ENCODE measurements around the gene CAPN8. TPM values are rescaled to one million over a fixed set of nuclear protein-coding genes. Genes with fewer than 3 reads are reported as not detected.

CAPN8 gene
- total RNA-seq, 1 experiment from 2014 or later: 0.28 TPM

GRCh38 chr1:223708651-223709268, 43.3 kb upstream of the CAPN8 start:
- Mint-ChIP-seq H3K27me3 (ENCODE audit: low read depth) (peaks cover 39% of the 10 kb centered on the region), H3K4me3 (no peak overlapping the region), H3K4me1 (peaks cover 17% of the 10 kb centered on the region), H3K27ac (no peak overlapping the region), H3K9me3 (no peaks in the 10 kb centered on the region), H3K36me3 (no peaks in the 10 kb centered on the region)
- no peak for DNase-seq (ENCODE audit: low spot score)
- ChIA-PET CTCF (interaction anchor here (2.2 kb wide), 1 partner anchor 10 kb away, joined by 12 read pairs; no protein-coding TSS in a partner anchor), POLR2A (no interaction called here)
- no peak for ATAC-seq
- TF ChIP-seq KAT7 (CRISPR knock-in tag; IDR thresholded peaks at IDR 0.05; ENCODE audit: borderline replicate concordance) (no peak), ZNF512 (CRISPR knock-in tag; IDR thresholded peaks at IDR 0.05; ENCODE audit: borderline replicate concordance) (peak; percentile 72; the same call in 1 of the 2 replicates)

- H3K9me3 Mint-ChIP-seq: no peaks in the 10 kb centered on the region
- H3K27me3 Mint-ChIP-seq (ENCODE audit: low read depth): peaks cover 32% of the 10 kb centered on the region
- TF ChIP-seq NFYB (CRISPR knock-in tag; conservative IDR thresholded peaks at IDR 0.05; ENCODE audit: low read depth): no peak
- no peak for TF ChIP-seq ZNF281 (CRISPR knock-in tag; IDR thresholded peaks at IDR 0.05)
- no peak for TF ChIP-seq ZNF512 (CRISPR knock-in tag; IDR thresholded peaks at IDR 0.05; ENCODE audit: borderline replicate concordance)
- no peak for TF ChIP-seq NFE2L1 (CRISPR knock-in tag; IDR thresholded peaks at IDR 0.05)
- no peak for TF ChIP-seq NR2C2 (CRISPR knock-in tag; IDR thresholded peaks at IDR 0.05)
- TF ChIP-seq MAX (CRISPR knock-in tag; IDR thresholded peaks at IDR 0.05): no peak
- no peak for TF ChIP-seq STAT6 (CRISPR knock-in tag; conservative IDR thresholded peaks at IDR 0.05; ENCODE audit: low read depth)
- TF ChIP-seq HMGXB4 (CRISPR knock-in tag; IDR thresholded peaks at IDR 0.05): no peak
- TF ChIP-seq ZBTB43 (CRISPR knock-in tag; IDR thresholded peaks at IDR 0.05): no peak
- TF ChIP-seq GRHL2 (CRISPR knock-in tag; IDR thresholded peaks at IDR 0.05; ENCODE audit: insufficient replicate concordance, severe bottlenecking): no peak
- no peak for TF ChIP-seq TCF7 (CRISPR knock-in tag; IDR thresholded peaks at IDR 0.05; ENCODE audit: low read depth)
- TF ChIP-seq ZNF121 (CRISPR knock-in tag; IDR thresholded peaks at IDR 0.05): no peak
- TF ChIP-seq JUN (CRISPR knock-in tag; IDR thresholded peaks at IDR 0.05): no peak
- no peak for TF ChIP-seq ZNF416 (CRISPR knock-in tag; IDR thresholded peaks at IDR 0.05)
- TF ChIP-seq IRF1 (CRISPR knock-in tag; IDR thresholded peaks at IDR 0.05): no peak
- TF ChIP-seq KAT7 (CRISPR knock-in tag; IDR thresholded peaks at IDR 0.05; ENCODE audit: borderline replicate concordance): no peak
- no peak for TF ChIP-seq ZNF219 (CRISPR knock-in tag; IDR thresholded peaks at IDR 0.05; ENCODE audit: borderline replicate concordance)
- H3K27ac Mint-ChIP-seq: no peak overlapping the region
- H3K4me1 Mint-ChIP-seq: peaks cover 13% of the 10 kb centered on the region
- no peak for ATAC-seq
- ChIA-PET POLR2A (no interaction called here), CTCF (interaction anchor here (0.8 to 2.2 kb wide), 4 partner anchors 10 to 41 kb away, joined by 4 to 12 read pairs (median 5); no protein-coding TSS in a partner anchor)
- no peak overlapping the region for H3K4me3 Mint-ChIP-seq
- no peak for DNase-seq (ENCODE audit: low spot score)
- H3K36me3 Mint-ChIP-seq: no peaks in the 10 kb centered on the region
Observed at GRCh38 chr1:223708001-223708359, 42.5 kb upstream of the CAPN8 start.
